ENCODE data around the gene DNAI1.

GRCh38 chr9:34524349-34524748, 65.7 kb downstream of the DNAI1 start:
- TF ChIP-seq CTCF (IDR thresholded peaks at IDR 0.05; ENCODE audit: low read length): no peak
- no peak for TF ChIP-seq EZH2 (IDR thresholded peaks at IDR 0.05; ENCODE audit: borderline replicate concordance, low read length)

All from OCI-LY1 (cell line).